K562 (cell line): ENCODE results near the gene GPAT3. TPM values are rescaled to one million over a fixed set of nuclear protein-coding genes. Genes with fewer than 3 reads are reported as not detected.

Experiments
- ARID2 ChIP-seq: fragments of 450-650 bp; IDR thresholded peaks from 2 replicates; pipeline ENCODE4 v1.6.1; 2017; ENCODE audit warnings: antibody characterized with exemption, mild to moderate bottlenecking
- CEBPB ChIP-seq: fragments of 450-650 bp; IDR thresholded peaks from 2 replicates; pipeline ENCODE4 v1.6.1; 2016; ENCODE audit warnings: missing genetic modification characterization, missing compliant biosample characterization
- EHMT2 ChIP-seq: fragments of 450-650 bp; IDR thresholded peaks from 2 replicates; pipeline ENCODE4 v1.6.1; 2018; ENCODE audit warnings: antibody characterized with exemption
- ESRRA ChIP-seq: fragments of 450-650 bp; IDR thresholded peaks from 2 replicates; pipeline ENCODE4 v1.6.1; 2014; ENCODE audit warnings: low read depth, mild to moderate bottlenecking, moderate library complexity, borderline replicate concordance
- ETS2 ChIP-seq: IDR thresholded peaks from 2 replicates; pipeline ENCODE4 v1.6.1; 2016; ENCODE audit warnings: borderline replicate concordance, missing genetic modification characterization, mild to moderate bottlenecking, moderate library complexity, missing compliant biosample characterization; ENCODE audit not compliant: poor library complexity, severe bottlenecking
- ETV5 ChIP-seq: sonication (generic); formaldehyde crosslinking; IDR thresholded peaks from 2 replicates; pipeline ENCODE4 v1.4.0; 2020; ENCODE audit warnings: low read depth, mild to moderate bottlenecking, missing genetic modification reagents
- HSF4 ChIP-seq: fragments of 250-450 bp; sonication (Bioruptor Pico); IDR thresholded peaks from 2 replicates; pipeline ENCODE4 v2.1.2; 2022; ENCODE audit warnings: mild to moderate bottlenecking, moderate library complexity, borderline replicate concordance
- IFI16 ChIP-seq: fragments of 250-450 bp; sonication (Bioruptor Pico); IDR thresholded peaks from 2 replicates; pipeline ENCODE4 v2.1.2; 2022; ENCODE audit warnings: mild to moderate bottlenecking, inconsistent platforms
- MXI1 ChIP-seq: IDR thresholded peaks from 2 replicates; pipeline ENCODE4 v1.6.1; 2011; ENCODE audit warnings: low read depth, mild to moderate bottlenecking, improper control_type of control experiment, low read length
- RAD21 ChIP-seq, 2 experiments: fragments of 250-450 bp in 1 of 2; fragments of 450-650 bp in 1 of 2; sonication (Bioruptor Pico) in 1 of 2; formaldehyde crosslinking in 1 of 2; IDR thresholded peaks in 1 of 2; conservative IDR thresholded peaks in 1 of 2; 2 replicates each; pipeline versions ENCODE4 v1.4.0 to v1.8.0; 2020 to 2022; ENCODE audit warnings: mild to moderate bottlenecking in 2 of 2, moderate library complexity in 1 of 2
- TAF9B ChIP-seq: fragments of 450-650 bp; IDR thresholded peaks from 2 replicates; pipeline ENCODE4 v1.6.1; 2018; ENCODE audit warnings: mild to moderate bottlenecking; ENCODE audit not compliant: partially characterized antibody
- TEAD2 ChIP-seq: fragments of 450-650 bp; IDR thresholded peaks from 2 replicates; pipeline ENCODE4 v1.6.1; 2016; ENCODE audit warnings: missing genetic modification characterization, control low read depth, missing compliant biosample characterization
- THRAP3 ChIP-seq: fragments of 450-650 bp; IDR thresholded peaks from 2 replicates; pipeline ENCODE4 v1.6.1; 2016; ENCODE audit warnings: mild to moderate bottlenecking, inconsistent platforms, borderline replicate concordance
- ZKSCAN3 ChIP-seq: fragments of 250-450 bp; sonication (Bioruptor Pico); IDR thresholded peaks from 2 replicates; pipeline ENCODE4 v1.4.0; 2020
- ZNF224 ChIP-seq: sonication (generic); formaldehyde crosslinking; IDR thresholded peaks from 2 replicates; pipeline ENCODE4 v1.8.0; 2022; ENCODE audit warnings: mild to moderate bottlenecking, missing genetic modification reagents
- ZNF263 ChIP-seq: sonication (generic); formaldehyde crosslinking; IDR thresholded peaks from 2 replicates; pipeline ENCODE4 v1.8.0; 2022; ENCODE audit warnings: mild to moderate bottlenecking, missing genetic modification reagents, borderline replicate concordance
- ZNF311 ChIP-seq: fragments of 250-450 bp; sonication (Bioruptor Pico); IDR thresholded peaks from 2 replicates; pipeline ENCODE4 v1.4.0; 2020; ENCODE audit warnings: mild to moderate bottlenecking, moderate library complexity
- ZNF561 ChIP-seq: fragments of 450-650 bp; formaldehyde crosslinking; conservative IDR thresholded peaks from 2 replicates; pipeline ENCODE4 v1.4.0; 2020; ENCODE audit warnings: mild to moderate bottlenecking, moderate library complexity
- ZNF57 ChIP-seq: fragments of 450-650 bp; formaldehyde crosslinking; IDR thresholded peaks from 2 replicates; pipeline ENCODE4 v1.4.0; 2020; ENCODE audit warnings: mild to moderate bottlenecking, moderate library complexity
- ZSCAN29 ChIP-seq: fragments of 450-650 bp; IDR thresholded peaks from 2 replicates; pipeline ENCODE4 v1.6.1; 2017
- polyA plus RNA-seq, 8 experiments: library from polyadenylated mRNA; depleted of rRNA in 4 of 8; stranded (reverse) in 5 of 8; unstranded in 3 of 8; fragments of >200 nt; fragmentation: Nextera tagmentation in 2 of 8; fragmentation: Illumina TruSeq in 1 of 8; extraction: Ambion mirVana in 2 of 8; extraction: Trizol in 1 of 8; gene quantifications; 2 replicates each; pipeline versions ENCODE4 v1.2.1 to v1.2.3, GENCODE V29; 2011 to 2014; ENCODE audit warnings: inconsistent platforms in 1 of 8, missing spikeins in 1 of 8
- total RNA-seq, 7 experiments: library from RNA; depleted of rRNA in 6 of 7; stranded (reverse); fragments of >200 nt in 6 of 7; fragmentation: Illumina TruSeq in 2 of 7; extraction: Trizol in 2 of 7; gene quantifications; 2 replicates each; pipeline versions ENCODE4 v1.2.1 to v1.2.3, GENCODE V29; 2011 to 2021; ENCODE audit warnings: low replicate concordance in 1 of 7
- TF ChIP-seq, protein P1 (sequence below): fragments of 200-400 bp; formaldehyde crosslinking; IDR thresholded peaks from 2 replicates; pipeline ENCODE4 v1.6.1; 2017; ENCODE audit warnings: mild to moderate bottlenecking, low read depth, low read length, moderate library complexity
- TF ChIP-seq, protein P2 (sequence below): fragments of 450-650 bp; IDR thresholded peaks from 2 replicates; pipeline ENCODE4 v1.6.1; 2014; ENCODE audit warnings: low read depth, mild to moderate bottlenecking, moderate library complexity, borderline replicate concordance
- TF ChIP-seq, protein P3 (sequence below): sonication (generic); formaldehyde crosslinking; IDR thresholded peaks from 2 replicates; pipeline ENCODE4 v1.8.0; 2022; ENCODE audit warnings: mild to moderate bottlenecking, missing genetic modification reagents, borderline replicate concordance

The GPAT3 gene
- total and polyA plus RNA-seq, 9 of the 15 experiments (the other 6 are each of a cell fraction or from before 2014, with no cell fraction given): 4.1 to 16.1 (median 13.1) TPM

DNA sequence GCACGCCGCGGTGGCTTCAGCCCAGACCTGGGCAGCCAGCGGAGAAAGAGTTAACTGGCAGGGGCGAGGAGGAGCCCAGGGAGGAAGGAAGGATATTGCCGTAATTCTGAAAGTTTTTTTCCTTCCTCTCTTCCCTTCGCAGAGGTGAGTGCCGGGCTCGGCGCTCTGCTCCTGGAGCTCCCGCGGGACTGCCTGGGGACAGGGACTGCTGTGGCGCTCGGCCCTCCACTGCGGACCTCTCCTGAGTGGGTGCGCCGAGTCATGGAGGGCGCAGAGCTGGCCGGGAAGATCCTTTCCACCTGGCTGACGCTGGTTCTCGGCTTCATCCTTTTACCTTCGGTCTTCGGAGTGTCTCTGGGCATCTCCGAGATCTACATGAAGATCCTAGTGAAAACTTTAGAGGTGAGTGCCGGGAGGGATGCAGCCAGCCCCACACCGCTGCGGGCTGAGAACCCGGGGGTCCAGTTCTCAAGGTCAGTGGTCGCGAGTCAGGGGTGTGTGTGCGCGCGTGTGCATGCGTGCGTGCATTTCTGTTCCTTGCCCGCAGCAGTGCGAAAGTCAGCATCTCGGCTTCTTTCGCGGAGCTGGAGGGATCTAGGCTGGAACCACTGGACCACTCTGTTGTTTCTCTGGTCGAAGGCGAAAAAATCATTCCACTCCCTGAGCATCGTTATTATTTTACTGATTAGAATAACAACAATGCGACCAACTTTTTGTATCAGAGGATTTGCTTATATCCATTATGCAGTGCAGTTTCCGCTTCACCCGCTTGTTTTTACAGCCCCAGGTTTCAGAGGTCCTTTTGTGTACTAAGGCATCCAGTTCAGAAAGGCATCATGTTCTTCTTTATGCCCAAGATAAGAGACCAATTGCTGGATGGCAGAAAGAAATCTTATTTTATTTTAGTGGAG lies 709 bp downstream of the GPAT3 start (continued):
- TF ChIP-seq, protein P1, sequence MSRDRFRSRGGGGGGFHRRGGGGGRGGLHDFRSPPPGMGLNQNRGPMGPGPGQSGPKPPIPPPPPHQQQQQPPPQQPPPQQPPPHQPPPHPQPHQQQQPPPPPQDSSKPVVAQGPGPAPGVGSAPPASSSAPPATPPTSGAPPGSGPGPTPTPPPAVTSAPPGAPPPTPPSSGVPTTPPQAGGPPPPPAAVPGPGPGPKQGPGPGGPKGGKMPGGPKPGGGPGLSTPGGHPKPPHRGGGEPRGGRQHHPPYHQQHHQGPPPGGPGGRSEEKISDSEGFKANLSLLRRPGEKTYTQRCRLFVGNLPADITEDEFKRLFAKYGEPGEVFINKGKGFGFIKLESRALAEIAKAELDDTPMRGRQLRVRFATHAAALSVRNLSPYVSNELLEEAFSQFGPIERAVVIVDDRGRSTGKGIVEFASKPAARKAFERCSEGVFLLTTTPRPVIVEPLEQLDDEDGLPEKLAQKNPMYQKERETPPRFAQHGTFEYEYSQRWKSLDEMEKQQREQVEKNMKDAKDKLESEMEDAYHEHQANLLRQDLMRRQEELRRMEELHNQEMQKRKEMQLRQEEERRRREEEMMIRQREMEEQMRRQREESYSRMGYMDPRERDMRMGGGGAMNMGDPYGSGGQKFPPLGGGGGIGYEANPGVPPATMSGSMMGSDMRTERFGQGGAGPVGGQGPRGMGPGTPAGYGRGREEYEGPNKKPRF: no peak
- TF ChIP-seq ETS2 (tag) (no peak), ZNF224 (CRISPR knock-in tag) (no peak), ZNF561 (CRISPR knock-in tag) (no peak), ARID2 (no peak), ESRRA (no peak), HSF4 (CRISPR knock-in tag) (no peak), TAF9B (no peak), ZNF311 (CRISPR knock-in tag) (no peak), ZNF263 (CRISPR knock-in tag) (peak; percentile 78; the same call in 1 of the 2 replicates), TEAD2 (tag) (no peak), IFI16 (CRISPR knock-in tag) (no peak), THRAP3 (no peak), EHMT2 (no peak), ZSCAN29 (no peak), ZNF57 (CRISPR knock-in tag) (no peak), ETV5 (no peak), ZKSCAN3 (CRISPR knock-in tag) (no peak), CEBPB (tag) (peak; percentile 80), MXI1 (no peak), RAD21 (CRISPR knock-in tag; conservative IDR thresholded peaks at IDR 0.05 in 1 of 2, IDR thresholded peaks at IDR 0.05 in 1 of 2) (no peak)
- TF ChIP-seq, protein P2, sequence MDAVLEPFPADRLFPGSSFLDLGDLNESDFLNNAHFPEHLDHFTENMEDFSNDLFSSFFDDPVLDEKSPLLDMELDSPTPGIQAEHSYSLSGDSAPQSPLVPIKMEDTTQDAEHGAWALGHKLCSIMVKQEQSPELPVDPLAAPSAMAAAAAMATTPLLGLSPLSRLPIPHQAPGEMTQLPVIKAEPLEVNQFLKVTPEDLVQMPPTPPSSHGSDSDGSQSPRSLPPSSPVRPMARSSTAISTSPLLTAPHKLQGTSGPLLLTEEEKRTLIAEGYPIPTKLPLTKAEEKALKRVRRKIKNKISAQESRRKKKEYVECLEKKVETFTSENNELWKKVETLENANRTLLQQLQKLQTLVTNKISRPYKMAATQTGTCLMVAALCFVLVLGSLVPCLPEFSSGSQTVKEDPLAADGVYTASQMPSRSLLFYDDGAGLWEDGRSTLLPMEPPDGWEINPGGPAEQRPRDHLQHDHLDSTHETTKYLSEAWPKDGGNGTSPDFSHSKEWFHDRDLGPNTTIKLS: no peak
- TF ChIP-seq, protein P3, sequence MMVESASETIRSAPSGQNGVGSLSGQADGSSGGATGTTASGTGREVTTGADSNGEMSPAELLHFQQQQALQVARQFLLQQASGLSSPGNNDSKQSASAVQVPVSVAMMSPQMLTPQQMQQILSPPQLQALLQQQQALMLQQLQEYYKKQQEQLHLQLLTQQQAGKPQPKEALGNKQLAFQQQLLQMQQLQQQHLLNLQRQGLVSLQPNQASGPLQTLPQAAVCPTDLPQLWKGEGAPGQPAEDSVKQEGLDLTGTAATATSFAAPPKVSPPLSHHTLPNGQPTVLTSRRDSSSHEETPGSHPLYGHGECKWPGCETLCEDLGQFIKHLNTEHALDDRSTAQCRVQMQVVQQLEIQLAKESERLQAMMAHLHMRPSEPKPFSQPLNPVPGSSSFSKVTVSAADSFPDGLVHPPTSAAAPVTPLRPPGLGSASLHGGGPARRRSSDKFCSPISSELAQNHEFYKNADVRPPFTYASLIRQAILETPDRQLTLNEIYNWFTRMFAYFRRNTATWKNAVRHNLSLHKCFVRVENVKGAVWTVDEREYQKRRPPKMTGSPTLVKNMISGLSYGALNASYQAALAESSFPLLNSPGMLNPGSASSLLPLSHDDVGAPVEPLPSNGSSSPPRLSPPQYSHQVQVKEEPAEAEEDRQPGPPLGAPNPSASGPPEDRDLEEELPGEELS: no peak
